GM19238 (cell line): Measurements from ENCODE around the gene C15orf61.

Experiments
- DNase-seq: peaks from one replicate; pipeline ENCODE4 v3.0.0; 2011; ENCODE audit warnings: low spot score; ENCODE audit not compliant: insufficient read length

Gene C15orf61

GRCh38 chr15:67521029-67521782, at the start of gene C15orf61:
Gene C15orf61 (plus strand): TSS chr15:67521131. CDS start chr15:67521249, 118 bp downstream.
- DNase-seq = peak; percentile 84

- DNase-seq = no peak
Measured at GRCh38 chr15:67472957-67473356, 48.0 kb upstream of the C15orf61 start.

- DNase-seq = no peak
Measured at GRCh38 chr15:67474405-67475110, 46.4 kb upstream of the C15orf61 start.

GRCh38 chr15:67479781-67480505, 41.0 kb upstream of the C15orf61 start:
- no peak for DNase-seq

- no peak for DNase-seq
Measured at GRCh38 chr15:67480741-67481140, 40.2 kb upstream of the C15orf61 start.

GRCh38 chr15:67481680-67482079, 39.3 kb upstream of the C15orf61 start:
- DNase-seq = no peak

GRCh38 chr15:67495585-67495984, 25.3 kb upstream of the C15orf61 start:
- no peak for DNase-seq

GRCh38 chr15:67501177-67501835, 19.6 kb upstream of the C15orf61 start:
- DNase-seq = no peak

- no peak for DNase-seq
Measured at GRCh38 chr15:67501836-67502461, 19.0 kb upstream of the C15orf61 start.

GRCh38 chr15:67504056-67504455, 16.9 kb upstream of the C15orf61 start:
- DNase-seq = no peak

GRCh38 chr15:67504796-67505195, 16.1 kb upstream of the C15orf61 start:
- no peak for DNase-seq

- DNase-seq = no peak
Measured at GRCh38 chr15:67505675-67506572, 15.0 kb upstream of the C15orf61 start.

GRCh38 chr15:67506775-67507747, 13.9 kb upstream of the C15orf61 start:
- no peak for DNase-seq

GRCh38 chr15:67508407-67508806, 12.5 kb upstream of the C15orf61 start:
- no peak for DNase-seq

GRCh38 chr15:67509918-67510317, 11.0 kb upstream of the C15orf61 start:
- no peak for DNase-seq

- no peak for DNase-seq
Measured at GRCh38 chr15:67510597-67511190, 10.2 kb upstream of the C15orf61 start.

GRCh38 chr15:67511606-67512005, 9.3 kb upstream of the C15orf61 start:
- no peak for DNase-seq

- DNase-seq = no peak
Measured at GRCh38 chr15:67512140-67512539, 8.8 kb upstream of the C15orf61 start.
